ENCODE measurements around the gene PALM2AKAP2.

The PALM2AKAP2 gene

GRCh38 chr9:109745335-109746283 is 34.4 kb upstream of the PALM2AKAP2 start:
- DNase-seq (ENCODE audit: low spot score), result no peak
- H3K4me3 ChIP-seq (ENCODE audit: severe bottlenecking), result no peak overlapping the region
- no peak overlapping the region for H3K27ac ChIP-seq (ENCODE audit: poor library complexity, severe bottlenecking)
- H3K4me1 ChIP-seq (ENCODE audit: insufficient read depth, poor library complexity, severe bottlenecking), result no peaks in the 10 kb centered on the region
- no peaks in the 10 kb centered on the region for H3K9me3 ChIP-seq (ENCODE audit: severe bottlenecking)
- ATAC-seq (ENCODE audit: low read depth), result no peak
- H3K27me3 ChIP-seq (ENCODE audit: insufficient read depth, poor library complexity, severe bottlenecking), result no peaks in the 10 kb centered on the region
- H3K36me3 ChIP-seq (ENCODE audit: low read depth), result no peaks in the 10 kb centered on the region
- TF ChIP-seq CTCF (IDR thresholded peaks at IDR 0.05; ENCODE audit: poor library complexity, severe bottlenecking), result no peak

- no peaks in the 10 kb centered on the region for H3K9me3 ChIP-seq (ENCODE audit: severe bottlenecking)
- no peaks in the 10 kb centered on the region for H3K4me1 ChIP-seq (ENCODE audit: insufficient read depth, poor library complexity, severe bottlenecking)
- peaks cover 4% of the 10 kb centered on the region for H3K27me3 ChIP-seq (ENCODE audit: insufficient read depth, poor library complexity, severe bottlenecking)
- ATAC-seq (ENCODE audit: low read depth), result no peak
- no peaks in the 10 kb centered on the region for H3K36me3 ChIP-seq (ENCODE audit: low read depth)
- no peak overlapping the region for H3K27ac ChIP-seq (ENCODE audit: poor library complexity, severe bottlenecking)
- no peak overlapping the region for H3K4me3 ChIP-seq (ENCODE audit: severe bottlenecking)
- no peak for TF ChIP-seq CTCF (IDR thresholded peaks at IDR 0.05; ENCODE audit: poor library complexity, severe bottlenecking)
- DNase-seq (ENCODE audit: low spot score), result no peak
Measured at GRCh38 chr9:109751253-109751652, 28.7 kb upstream of the PALM2AKAP2 start.

- Histone ChIP-seq H3K9me3 (ENCODE audit: severe bottlenecking) (no peaks in the 10 kb centered on the region), H3K27me3 (ENCODE audit: insufficient read depth, poor library complexity, severe bottlenecking) (peaks cover 10% of the 10 kb centered on the region), H3K4me1 (ENCODE audit: insufficient read depth, poor library complexity, severe bottlenecking) (no peaks in the 10 kb centered on the region), H3K27ac (ENCODE audit: poor library complexity, severe bottlenecking) (no peak overlapping the region), H3K4me3 (ENCODE audit: severe bottlenecking) (no peak overlapping the region), H3K36me3 (ENCODE audit: low read depth) (no peaks in the 10 kb centered on the region)
- no peak for ATAC-seq (ENCODE audit: low read depth)
- TF ChIP-seq CTCF (IDR thresholded peaks at IDR 0.05; ENCODE audit: poor library complexity, severe bottlenecking), result no peak
- DNase-seq (ENCODE audit: low spot score), result no peak
Measured at GRCh38 chr9:109753308-109753707, 26.7 kb upstream of the PALM2AKAP2 start.

- H3K4me1 ChIP-seq (ENCODE audit: insufficient read depth, poor library complexity, severe bottlenecking), result no peaks in the 10 kb centered on the region
- DNase-seq (ENCODE audit: low spot score) (no peak), ATAC-seq (ENCODE audit: low read depth) (no peak)
- H3K36me3 ChIP-seq (ENCODE audit: low read depth), result no peaks in the 10 kb centered on the region
- H3K27ac ChIP-seq (ENCODE audit: poor library complexity, severe bottlenecking), result no peak overlapping the region
- peaks cover 25% of the 10 kb centered on the region for H3K27me3 ChIP-seq (ENCODE audit: insufficient read depth, poor library complexity, severe bottlenecking)
- no peak for TF ChIP-seq CTCF (IDR thresholded peaks at IDR 0.05; ENCODE audit: poor library complexity, severe bottlenecking)
- no peaks in the 10 kb centered on the region for H3K9me3 ChIP-seq (ENCODE audit: severe bottlenecking)
- no peak overlapping the region for H3K4me3 ChIP-seq (ENCODE audit: severe bottlenecking)
Measured at GRCh38 chr9:109755040-109755439, 25.0 kb upstream of the PALM2AKAP2 start.

- Histone ChIP-seq H3K4me3 (ENCODE audit: severe bottlenecking) (no peak overlapping the region), H3K36me3 (ENCODE audit: low read depth) (no peaks in the 10 kb centered on the region), H3K27me3 (ENCODE audit: insufficient read depth, poor library complexity, severe bottlenecking) (peaks cover 24% of the 10 kb centered on the region), H3K27ac (ENCODE audit: poor library complexity, severe bottlenecking) (no peak overlapping the region), H3K4me1 (ENCODE audit: insufficient read depth, poor library complexity, severe bottlenecking) (no peaks in the 10 kb centered on the region), H3K9me3 (ENCODE audit: severe bottlenecking) (no peaks in the 10 kb centered on the region)
- DNase-seq (ENCODE audit: low spot score), result no peak
- ATAC-seq (ENCODE audit: low read depth), result no peak
- no peak for TF ChIP-seq CTCF (IDR thresholded peaks at IDR 0.05; ENCODE audit: poor library complexity, severe bottlenecking)
Measured at GRCh38 chr9:109759589-109759988, 20.4 kb upstream of the PALM2AKAP2 start.

All from RWPE2 (cell line).